GM10847 (cell line): ENCODE measurements around the gene STARD13.

Source experiments
- POLR2A ChIP-seq: IDR thresholded peaks from 2 replicates; pipeline ENCODE4 v1.6.1; 2011; ENCODE audit not compliant: insufficient read length; ENCODE audit errors: extremely low read depth

The STARD13 gene

DNA sequence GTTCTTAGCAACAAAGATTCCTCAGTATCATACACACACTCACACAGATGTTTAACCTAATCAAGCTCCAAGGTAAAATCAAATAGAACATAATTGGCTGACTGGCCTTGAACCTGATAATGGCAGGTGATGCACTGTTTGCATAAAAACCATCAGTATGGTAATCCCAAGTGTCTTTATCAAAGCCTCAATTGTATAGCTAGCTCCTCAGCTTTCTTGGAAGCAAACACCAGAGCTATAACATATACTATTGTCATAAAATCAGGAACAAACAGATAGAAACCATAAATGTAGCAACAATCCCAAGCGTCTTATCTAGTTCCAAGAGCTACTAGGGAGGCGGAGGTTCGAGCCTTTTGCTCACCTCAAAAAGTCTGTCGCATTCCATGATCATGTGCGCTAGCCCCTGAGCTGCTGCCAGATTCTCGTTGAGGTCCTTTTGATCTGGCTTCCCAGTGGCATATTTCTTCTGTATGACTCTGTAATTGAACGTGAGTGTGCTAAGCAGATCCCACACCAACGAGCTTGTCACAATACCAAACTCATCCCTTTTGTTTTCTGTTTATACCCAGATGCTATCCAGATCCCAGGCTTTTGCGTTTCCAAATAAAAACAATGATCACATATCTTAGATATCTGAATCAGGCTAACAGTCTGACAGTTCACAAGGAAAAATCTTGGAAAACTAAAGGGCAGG lies 174.0 kb downstream of the STARD13 start:
- TF ChIP-seq POLR2A = no peak

DNA sequence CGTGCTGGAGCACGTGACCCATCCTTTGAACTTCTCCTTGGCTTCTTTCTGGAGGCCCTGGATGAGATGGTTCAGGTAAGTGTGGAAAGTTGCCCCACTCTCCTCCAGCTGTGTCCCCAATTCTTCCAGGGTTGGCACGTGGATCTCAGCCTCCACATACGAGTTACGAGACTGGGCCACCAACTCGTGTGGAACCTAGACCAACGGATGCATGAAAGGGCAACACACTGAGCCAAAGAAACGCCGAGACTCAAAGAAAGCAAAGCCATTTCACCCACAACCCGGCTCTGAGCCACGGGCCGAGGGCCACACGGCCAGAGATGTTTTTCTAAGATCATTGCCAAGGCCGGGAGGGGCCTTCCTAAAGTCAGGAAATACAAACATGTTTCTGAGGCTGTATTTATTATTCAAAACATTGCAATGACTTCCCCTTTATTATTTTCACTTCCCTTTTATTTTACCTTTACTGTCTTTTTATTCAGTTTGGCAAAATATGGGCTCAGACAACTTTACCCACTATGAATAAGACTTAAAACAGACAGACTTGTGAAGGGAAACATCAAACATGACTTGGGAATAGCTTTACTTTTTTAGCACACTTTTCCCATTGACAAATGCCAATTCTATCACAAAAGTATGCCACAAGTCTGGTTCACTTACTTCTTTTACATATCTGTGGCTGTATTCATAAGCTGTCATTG lies 174.7 kb downstream of the STARD13 start:
- no peak for TF ChIP-seq POLR2A

DNA sequence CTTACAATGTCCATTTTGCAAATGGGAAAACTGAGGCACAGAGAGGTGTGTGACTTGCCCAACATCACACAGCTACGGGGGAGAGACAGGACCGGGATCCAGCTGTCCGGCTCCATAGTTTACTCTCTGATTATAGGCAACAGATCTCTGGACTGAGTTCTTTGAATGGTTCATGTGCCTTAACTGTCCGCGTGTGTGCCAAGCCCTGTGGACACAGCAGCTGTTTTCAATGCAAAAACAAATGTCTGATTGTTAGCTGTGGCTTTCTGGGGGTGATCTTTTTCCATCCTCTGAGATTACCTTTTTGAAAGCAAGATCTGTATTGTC lies 175.2 kb downstream of the STARD13 start:
- no peak for TF ChIP-seq POLR2A

DNA sequence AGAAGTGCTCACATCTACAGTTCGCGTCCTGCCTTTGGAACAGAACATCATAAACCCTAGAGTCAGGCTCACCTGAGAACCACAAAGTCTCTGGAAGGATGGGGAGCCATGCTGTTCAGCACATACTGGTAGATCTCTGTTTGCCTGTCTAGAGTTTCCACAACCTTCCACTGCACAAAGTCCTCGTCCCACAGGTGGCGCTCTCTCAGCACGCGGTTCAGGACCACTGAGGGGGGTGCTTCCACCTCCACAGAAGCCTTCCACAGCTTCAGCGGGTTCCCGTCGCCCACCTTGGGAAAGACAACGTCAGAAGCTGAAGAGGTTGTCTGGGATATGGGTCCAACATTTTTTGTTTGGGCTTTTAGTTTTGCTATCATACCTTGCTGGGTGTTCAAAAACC lies 175.8 kb downstream of the STARD13 start:
- no peak for TF ChIP-seq POLR2A

DNA sequence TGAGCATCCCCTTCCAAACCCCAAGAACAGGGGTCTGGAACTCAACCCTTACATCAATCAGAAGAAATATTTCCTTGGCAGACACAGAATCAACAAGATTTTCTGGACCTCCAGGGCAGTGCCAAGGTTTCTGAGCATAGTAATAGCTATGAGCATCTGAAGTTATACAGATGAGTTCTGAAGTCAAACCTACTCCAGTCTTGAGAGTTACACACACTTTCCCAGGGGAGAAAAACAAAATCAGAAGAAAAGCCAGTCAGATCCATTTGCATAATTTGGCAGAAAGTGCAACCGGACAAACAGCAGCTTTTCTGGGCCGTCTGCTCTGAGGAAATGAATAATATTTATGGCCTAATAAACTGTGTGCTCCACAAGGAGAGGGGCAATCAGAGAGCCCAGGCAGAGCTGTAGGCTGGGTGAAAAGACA lies 176.3 kb downstream of the STARD13 start:
- TF ChIP-seq POLR2A = no peak

DNA sequence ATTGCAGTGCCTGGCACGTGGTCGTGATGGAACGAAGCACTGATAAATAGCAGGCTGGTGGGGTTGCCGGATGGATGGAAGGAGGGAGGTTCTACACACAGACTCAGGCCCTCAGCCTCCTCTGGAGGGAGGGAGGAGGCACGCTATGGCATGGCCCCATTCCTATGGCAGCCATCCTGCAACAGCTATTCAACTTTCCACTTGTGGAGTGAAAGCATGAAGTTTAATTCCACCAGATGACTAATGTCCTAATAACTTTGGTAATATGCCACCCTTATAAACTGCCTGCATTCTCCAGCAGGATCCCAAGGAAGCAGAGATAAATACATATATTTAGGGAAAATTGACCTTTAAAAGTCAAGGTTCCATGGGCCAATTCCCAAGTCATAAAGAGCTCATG lies 176.9 kb downstream of the STARD13 start:
- no peak for TF ChIP-seq POLR2A

DNA sequence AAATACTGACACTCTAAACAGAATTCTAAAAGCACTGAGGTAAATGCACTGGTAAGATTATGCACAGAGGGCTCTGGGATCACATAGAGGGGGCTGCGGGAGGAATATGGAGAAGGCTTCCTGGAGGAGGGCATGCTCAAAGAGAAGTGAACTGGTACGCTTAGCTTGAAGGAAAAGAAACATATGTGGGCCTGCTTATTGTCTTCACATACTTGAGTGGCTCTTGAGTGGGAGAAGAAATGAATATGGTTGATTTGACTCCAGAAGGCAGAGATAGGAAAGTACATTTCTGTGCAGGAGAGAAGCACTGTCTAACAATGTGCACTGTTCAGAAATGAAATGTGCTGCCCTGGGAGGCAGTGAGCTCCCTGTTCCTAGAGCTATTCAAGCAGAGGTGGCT lies 178.2 kb downstream of the STARD13 start:
- TF ChIP-seq POLR2A = no peak

DNA sequence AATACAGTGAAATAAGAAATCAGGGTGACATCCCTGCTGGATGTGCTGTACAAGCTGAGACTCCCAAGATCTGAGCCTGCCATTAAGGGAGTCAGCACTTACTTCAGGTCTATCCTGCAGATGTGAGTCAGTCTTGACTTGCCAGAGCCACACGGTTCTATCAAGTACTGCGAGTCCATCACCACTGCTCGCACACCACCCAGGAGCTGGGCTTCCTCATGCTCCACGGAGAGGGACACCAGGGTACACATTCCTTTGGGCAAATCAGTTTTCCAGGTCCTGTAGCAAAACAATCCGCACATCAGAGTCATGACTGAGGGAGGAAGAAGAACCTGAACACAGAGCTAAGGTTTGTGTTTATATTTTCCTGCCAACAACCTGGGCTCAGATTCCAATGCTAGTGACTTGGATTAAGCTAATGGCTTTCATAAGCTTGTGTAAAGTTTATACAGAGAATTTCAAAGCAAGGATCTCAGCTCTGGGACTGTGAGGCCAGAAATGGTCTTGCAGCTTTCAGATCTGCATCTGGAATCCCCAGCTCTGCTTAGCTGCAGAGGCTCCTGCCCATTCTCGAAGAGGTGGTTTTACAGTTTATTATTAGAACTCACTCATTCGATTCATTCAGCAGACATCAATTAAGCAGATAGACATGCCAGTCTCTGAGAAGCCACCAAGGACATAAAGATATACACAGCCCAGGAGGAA lies 178.7 kb downstream of the STARD13 start:
- TF ChIP-seq POLR2A = no peak

DNA sequence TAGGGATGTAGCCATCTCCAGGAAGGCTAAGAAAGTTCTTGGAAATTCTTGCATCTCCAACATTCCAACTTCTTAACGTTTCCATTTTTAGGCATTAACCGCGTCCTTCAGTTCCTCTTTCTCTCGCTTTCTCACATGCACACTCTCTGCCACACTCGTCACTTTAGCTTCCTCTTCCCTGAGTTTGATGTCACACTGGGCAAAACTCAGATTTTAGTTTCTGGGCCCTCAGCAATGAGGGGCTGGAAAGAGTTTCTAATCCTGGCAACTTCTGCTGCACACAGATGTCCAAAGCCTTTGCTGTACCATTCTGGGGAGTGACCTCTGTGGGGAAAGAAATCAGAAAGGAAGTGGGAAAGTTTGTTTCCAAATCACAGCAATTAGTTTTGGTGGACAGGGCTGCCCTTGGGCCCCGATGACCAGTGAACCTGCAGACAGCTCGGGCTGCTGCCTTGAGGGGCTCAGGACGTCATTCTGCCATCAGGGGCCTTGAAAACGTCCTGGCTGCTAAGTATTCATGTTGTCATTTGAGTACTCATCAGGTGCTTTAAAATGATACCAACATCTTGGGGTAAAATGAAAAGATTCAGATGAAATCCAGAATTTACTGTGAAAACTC lies 180.1 kb downstream of the STARD13 start:
- no peak for TF ChIP-seq POLR2A

DNA sequence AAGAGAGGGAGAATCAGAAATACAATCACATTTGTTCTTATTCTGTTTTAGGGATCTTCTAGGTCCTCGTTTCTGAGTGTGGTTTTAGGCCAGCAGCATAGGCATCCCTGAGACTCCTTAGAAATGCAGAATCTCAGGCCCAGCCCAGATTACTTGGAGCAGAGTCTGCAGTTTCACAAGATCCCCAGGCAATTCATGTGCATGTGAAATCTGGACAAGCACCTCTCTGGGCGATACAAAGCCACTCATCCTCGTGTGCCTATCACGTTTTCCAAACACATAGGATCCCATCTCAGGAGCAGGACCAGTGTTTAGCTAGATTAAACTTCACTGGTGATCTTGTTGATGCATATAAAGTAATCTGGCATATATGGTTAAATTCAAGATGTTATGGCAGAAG lies 182.1 kb downstream of the STARD13 start:
- no peak for TF ChIP-seq POLR2A

DNA sequence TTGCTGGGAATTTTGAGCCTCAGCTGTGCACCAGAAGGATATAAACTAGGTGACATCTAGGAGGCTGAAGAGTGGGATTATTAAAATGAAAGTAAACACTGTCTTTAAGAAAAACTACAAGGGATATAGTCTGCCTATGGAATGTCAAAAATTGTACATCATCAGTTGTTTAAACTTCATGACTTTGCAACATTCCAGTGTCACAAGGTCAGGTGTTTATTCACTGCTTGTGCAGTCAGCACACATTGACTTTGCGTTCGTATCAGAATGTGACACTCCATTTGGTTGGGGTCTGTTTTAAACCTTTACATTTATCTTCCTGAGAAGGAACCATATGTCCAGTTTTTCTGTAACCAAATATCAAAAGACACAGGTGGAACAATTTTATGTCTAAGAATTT lies 183.7 kb downstream of the STARD13 start:
- TF ChIP-seq POLR2A = no peak

DNA sequence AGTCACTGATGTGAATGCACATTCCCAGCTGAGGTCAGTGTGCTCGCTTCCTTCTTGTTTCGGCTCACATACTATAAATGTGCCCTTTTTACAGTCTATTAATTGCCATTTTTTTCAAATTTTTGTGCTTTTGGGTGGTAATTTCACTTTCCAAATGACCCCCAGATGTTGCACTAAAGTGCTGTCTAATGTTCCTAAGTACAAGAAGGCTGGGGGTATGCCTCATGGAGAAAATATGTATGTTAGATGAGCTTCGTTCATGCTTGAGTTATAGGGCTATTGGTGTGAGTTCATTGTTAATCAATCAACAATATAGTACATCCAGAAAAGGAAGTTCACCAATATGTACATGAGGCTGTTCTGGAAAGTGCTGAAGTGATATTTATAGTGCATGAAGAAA lies 184.7 kb downstream of the STARD13 start:
- no peak for TF ChIP-seq POLR2A

DNA sequence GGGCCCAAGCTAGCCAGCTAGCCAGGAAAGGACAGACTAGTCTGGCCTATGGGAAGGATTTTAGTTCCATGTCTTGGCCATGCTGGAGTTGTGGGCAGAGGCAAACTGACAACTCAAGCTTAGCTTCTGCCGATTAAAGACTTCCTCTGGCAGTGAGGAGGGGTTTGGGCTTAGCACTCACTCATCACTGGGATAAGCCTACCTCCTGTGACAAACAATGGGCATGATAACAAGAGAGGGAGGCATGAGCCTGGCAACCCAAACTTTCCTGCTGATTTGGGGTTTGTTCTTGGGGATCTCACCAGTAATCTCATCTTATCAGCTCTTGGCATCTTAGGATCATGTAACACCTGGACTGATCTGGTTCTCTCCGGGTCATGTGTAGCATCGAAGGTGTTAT lies 185.7 kb downstream of the STARD13 start:
- TF ChIP-seq POLR2A = no peak

DNA sequence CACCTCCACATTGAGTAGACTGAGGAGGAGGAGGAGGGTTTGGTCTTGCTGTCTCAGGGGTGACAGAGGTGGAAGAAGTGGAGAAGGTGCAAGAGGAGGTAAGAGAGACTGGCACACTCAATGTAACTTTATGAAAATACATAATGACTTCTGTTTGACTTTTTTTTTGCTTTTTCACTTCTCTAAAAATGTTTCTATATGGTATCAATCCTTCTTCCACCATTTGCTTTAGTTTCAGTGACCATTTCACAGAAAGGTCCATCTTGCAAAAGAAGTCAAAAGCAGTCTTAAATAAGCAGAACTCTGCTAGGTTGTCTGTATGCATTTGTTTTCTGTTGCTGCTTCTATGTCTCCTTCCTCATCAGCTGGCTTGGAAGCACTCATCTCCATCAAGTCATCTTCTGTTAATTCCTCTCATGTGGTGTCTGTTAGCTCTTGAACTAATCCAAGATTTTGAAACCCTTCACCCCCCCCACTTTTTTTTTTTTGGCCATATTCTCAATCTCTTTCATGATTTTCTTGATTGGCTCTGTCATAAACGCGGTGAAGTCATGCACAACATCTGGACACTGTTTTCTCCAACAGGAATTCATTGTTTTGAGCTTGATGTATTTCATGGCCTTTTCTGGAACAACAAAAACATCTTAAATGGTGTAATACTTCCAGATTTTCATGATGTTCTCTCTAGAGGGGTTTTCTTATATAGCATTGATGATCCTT lies 188.5 kb downstream of the STARD13 start:
- TF ChIP-seq POLR2A = no peak

DNA sequence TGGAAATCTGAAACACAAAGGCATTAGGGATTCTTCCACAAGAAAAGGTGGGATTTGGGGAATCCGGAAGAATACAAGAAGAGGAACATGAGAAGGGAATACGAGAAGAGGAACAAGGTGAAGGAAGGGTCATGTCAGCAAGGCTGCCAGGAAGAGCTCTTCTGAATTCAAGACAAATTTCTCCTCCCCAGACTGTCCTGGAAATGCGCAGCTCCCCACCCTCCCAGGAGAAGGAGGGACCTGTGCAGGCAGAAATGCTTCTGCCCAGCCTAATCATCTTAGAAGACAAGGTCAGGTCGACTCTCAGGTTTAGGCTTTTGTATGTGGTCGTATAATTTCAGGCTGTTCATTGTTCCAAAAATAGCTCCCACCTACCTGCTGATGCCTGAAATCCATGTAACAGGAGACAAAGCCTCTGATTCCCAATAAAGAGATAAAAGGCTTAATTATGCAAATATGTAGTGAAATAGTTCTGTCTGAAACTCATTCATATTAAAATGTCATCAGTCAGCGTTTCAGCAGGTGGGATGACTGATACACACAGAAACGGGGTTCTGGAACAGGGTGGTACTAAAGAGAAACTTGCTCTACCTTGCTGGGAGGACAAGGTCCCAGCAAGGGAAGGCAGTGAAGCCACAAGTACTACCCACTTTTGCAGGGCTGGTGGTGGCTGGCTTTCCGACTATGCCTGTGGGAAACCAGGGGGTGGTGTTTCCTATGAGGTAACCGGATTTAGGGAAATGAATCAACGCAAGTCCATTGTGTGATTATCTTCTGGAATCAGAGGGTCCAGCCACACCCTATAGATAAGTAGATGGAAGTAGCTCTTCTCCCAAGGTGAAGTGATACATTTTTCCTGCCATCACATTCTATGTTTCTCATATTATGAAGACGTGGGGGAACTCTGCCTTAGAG lies 193.2 kb downstream of the STARD13 start:
- no peak for TF ChIP-seq POLR2A

DNA sequence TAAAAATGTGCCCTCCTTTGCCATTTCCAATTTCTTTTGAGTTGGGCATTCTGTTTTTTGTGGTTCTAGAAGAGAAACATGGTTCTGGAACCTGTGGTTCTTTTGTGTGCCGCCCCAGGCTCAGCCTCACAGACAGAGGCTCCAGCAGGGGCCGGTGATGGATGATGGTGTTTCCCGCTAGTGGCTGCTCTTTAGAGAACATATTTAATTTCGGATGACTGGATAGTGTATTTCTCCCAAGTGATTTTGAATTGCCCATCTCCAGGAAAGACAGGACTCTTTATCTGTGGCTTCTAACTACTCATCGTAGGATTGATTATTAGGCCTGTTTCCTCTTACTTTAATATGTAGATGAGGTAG lies 194.2 kb downstream of the STARD13 start:
- no peak for TF ChIP-seq POLR2A
